Measurements from ENCODE around the gene DNAI2.

- TF ChIP-seq CTCF (IDR thresholded peaks at IDR 0.05) (no peak), E2F5 (CRISPR knock-in tag; IDR thresholded peaks at IDR 0.05) (no peak), HMGXB4 (CRISPR knock-in tag; IDR thresholded peaks at IDR 0.05) (no peak), ZNF263 (CRISPR knock-in tag; IDR thresholded peaks at IDR 0.05; ENCODE audit: low read depth) (no peak), TCF7 (CRISPR knock-in tag; IDR thresholded peaks at IDR 0.05; ENCODE audit: low read depth) (no peak), GABPB1 (CRISPR knock-in tag; IDR thresholded peaks at IDR 0.05) (no peak)
These were observed 5.5 kb upstream of the DNAI2 start for GRCh38 chr17:74268558-74268957.

All from WTC11 (cell line).